MM.1S (cell line): Measurements from ENCODE around the gene SLC27A2.

Source experiments
- EZH2 ChIP-seq: fragments of 300-600 bp; sonication (generic); optimal IDR thresholded peaks from 2 replicates; pipeline ENCODE3; 2017; ENCODE audit warnings: low read depth, mild to moderate bottlenecking, antibody characterized with exemption, low read length, mixed read lengths
- EZH2phosphoT487 ChIP-seq: fragments of 300-600 bp; sonication (generic); IDR thresholded peaks from 2 replicates; pipeline ENCODE4 v1.6.1; 2018; ENCODE audit warnings: antibody characterized with exemption, low read length
- TF ChIP-seq, protein P1 (sequence below): fragments of 300-600 bp; sonication (generic); IDR thresholded peaks from 2 replicates; pipeline ENCODE4 v1.5.1; 2016; ENCODE audit warnings: antibody characterized with exemption, low read length, mixed read lengths

DNA sequence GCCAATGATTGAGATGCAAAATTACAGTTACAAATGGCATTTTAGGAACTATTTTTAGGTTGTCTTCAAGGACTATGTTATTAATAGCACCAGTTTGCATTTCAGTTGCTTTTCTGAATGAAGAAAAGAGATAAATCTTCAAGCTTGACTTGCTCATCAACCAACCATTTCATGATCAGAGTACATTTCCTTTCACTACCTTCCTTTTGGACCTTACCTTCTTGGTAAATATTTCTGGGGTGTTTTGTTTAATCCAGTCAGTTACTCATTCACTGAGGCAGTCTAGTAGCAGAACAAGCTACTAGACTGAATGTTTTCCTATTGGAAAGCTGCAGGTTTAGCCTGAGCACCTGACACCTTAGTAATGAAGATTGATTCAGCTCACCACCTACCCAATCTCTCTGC is 8.2 kb downstream of the SLC27A2 start:
- TF ChIP-seq, protein P1, sequence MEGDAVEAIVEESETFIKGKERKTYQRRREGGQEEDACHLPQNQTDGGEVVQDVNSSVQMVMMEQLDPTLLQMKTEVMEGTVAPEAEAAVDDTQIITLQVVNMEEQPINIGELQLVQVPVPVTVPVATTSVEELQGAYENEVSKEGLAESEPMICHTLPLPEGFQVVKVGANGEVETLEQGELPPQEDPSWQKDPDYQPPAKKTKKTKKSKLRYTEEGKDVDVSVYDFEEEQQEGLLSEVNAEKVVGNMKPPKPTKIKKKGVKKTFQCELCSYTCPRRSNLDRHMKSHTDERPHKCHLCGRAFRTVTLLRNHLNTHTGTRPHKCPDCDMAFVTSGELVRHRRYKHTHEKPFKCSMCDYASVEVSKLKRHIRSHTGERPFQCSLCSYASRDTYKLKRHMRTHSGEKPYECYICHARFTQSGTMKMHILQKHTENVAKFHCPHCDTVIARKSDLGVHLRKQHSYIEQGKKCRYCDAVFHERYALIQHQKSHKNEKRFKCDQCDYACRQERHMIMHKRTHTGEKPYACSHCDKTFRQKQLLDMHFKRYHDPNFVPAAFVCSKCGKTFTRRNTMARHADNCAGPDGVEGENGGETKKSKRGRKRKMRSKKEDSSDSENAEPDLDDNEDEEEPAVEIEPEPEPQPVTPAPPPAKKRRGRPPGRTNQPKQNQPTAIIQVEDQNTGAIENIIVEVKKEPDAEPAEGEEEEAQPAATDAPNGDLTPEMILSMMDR = no peak
- TF ChIP-seq EZH2phosphoT487 (no peak), EZH2 (no peak)
